GM10248 (cell line): ENCODE results near the gene GOLGA7B.

Source experiments
- CTCF ChIA-PET: fragments of 300-600 bp; sonication (Branson Sonifier 250); formaldehyde crosslinking; extraction: SDS; loops from one replicate; lab custom pipeline; 2021; ENCODE audit warnings: antibody characterized with exemption; lab: Yijun Ruan, JAX
- POLR2A ChIA-PET: fragments of 350-650 bp; sonication (Branson Sonifier 250); formaldehyde crosslinking; extraction: SDS; loops from one replicate; lab custom pipeline; 2020; ENCODE audit warnings: antibody characterized with exemption; lab: Yijun Ruan, JAX
- DNase-seq: peaks from one replicate; pipeline ENCODE4 v3.0.0; 2012; ENCODE audit errors: extremely low spot score
- TF ChIP-seq, protein P1 (sequence below): IDR thresholded peaks from 2 replicates; pipeline ENCODE4 v1.5.1; 2012; ENCODE audit warnings: mild to moderate bottlenecking, low read depth; ENCODE audit errors: extremely low read depth, missing control alignments, control extremely low read depth

The GOLGA7B gene

DNA sequence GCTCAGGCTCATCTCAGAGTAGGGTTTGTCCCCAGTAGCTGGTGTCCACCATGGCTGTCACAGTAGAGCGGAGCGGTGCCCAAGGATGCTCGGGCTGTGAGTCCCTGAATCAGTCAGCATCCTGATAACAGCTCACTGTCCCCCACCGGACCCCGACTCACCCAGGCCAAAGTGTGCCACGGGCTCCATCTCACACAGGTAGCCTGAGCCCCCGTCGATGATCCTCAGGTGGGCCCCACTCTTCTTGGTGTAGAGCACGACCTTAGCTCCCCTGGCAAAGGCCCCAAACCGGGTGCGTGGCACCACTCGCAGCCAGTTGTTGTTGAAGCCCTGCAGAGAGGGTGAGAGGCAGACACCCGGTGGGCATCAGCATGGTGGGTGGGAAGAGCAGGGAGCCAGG, 45.4 kb downstream of the GOLGA7B start:
- TF ChIP-seq, protein P1, sequence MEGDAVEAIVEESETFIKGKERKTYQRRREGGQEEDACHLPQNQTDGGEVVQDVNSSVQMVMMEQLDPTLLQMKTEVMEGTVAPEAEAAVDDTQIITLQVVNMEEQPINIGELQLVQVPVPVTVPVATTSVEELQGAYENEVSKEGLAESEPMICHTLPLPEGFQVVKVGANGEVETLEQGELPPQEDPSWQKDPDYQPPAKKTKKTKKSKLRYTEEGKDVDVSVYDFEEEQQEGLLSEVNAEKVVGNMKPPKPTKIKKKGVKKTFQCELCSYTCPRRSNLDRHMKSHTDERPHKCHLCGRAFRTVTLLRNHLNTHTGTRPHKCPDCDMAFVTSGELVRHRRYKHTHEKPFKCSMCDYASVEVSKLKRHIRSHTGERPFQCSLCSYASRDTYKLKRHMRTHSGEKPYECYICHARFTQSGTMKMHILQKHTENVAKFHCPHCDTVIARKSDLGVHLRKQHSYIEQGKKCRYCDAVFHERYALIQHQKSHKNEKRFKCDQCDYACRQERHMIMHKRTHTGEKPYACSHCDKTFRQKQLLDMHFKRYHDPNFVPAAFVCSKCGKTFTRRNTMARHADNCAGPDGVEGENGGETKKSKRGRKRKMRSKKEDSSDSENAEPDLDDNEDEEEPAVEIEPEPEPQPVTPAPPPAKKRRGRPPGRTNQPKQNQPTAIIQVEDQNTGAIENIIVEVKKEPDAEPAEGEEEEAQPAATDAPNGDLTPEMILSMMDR, result no peak
- ChIA-PET CTCF (interaction anchor here (2.0 kb wide), 1 partner anchor 20 kb away, joined by 6 read pairs; no protein-coding TSS in a partner anchor), POLR2A (interaction anchor here (0.6 kb wide), 1 partner anchor 531 kb away, joined by 3 read pairs; no protein-coding TSS in a partner anchor)
- DNase-seq, result no peak

DNA sequence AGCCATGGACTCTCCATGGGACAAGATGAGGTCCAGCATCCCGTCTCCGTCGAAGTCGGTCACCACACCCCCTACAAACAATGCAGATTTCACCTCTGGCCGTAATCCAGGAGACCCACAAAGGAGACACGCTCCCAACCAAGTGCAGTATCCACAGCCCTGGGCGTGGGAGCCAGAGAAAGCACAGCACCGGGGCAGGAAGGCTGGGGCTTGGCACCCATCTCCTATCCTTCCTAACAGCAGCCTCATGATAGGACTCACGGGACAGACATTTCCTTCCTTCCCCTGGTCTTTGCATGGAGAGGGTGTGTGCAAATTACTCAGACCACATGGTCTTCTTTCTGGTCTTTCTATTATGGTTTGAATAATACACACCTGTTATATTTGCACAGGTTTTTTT, 46.3 kb downstream of the GOLGA7B start:
- TF ChIP-seq, protein P1, result no peak
- CTCF ChIA-PET, result interaction anchor here (2.9 kb wide), 1 partner anchor 19 kb away, joined by 15 read pairs; no protein-coding TSS in a partner anchor
- no peak for DNase-seq
- POLR2A ChIA-PET, result no interaction called here

DNA sequence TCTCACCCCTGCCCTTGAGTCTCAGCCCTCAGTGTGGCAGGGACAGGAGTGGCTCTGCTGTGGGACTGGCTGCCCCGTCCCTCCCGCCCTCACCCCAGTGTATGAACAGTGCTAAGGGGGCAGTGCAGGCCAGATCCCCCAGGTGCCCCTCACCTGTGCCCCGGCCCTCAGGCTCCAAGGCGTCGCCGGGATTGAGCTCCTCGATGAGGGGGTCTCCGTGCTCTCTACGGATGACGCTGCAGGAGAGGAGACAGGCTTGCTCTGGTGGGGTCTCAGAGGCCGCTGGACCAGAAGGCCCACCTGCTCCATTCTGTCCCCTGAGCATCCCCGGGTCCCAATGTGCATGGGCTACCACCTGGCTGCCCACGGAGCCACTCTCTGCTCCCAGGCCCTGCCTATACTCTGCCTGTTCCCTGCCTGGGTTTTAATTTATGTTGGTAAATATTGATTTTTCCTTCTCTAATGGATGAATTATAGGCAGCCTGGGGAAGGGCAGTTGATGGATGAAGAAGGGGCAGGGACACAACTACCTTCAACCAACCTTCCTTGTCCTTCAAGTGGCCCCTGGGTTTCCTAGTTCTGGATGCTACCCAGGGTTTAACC, 47.2 kb downstream of the GOLGA7B start:
- ChIA-PET CTCF (interaction anchor here (2.3 to 2.9 kb wide), 2 partner anchors 18 to 145 kb away, joined by 8 to 15 read pairs; no protein-coding TSS in a partner anchor), POLR2A (no interaction called here)
- TF ChIP-seq, protein P1, result no peak
- no peak for DNase-seq

DNA sequence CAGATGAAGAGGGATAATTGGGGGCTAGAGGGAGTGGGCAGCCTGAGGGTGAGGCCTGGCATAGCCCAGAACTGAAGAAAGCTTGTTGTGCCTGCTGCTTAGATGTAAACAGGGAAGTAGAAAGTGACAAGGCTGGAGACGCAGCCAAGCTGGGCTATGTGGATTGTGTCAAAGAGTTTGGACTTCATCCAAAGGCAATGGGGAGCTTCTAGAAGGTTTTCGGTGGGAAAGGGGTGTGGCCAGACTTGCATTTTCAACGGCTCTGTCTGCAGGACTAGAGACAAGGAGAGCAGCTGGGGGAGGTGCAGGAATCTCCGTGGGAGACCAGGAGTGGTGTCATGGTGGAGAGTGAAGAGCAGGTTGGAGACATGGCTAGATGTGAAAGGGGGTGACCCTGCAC, 48.8 kb downstream of the GOLGA7B start:
- POLR2A ChIA-PET, result no interaction called here
- DNase-seq, result no peak
- CTCF ChIA-PET, result interaction anchor here (1.0 to 2.9 kb wide), 3 partner anchors 17 to 143 kb away, joined by 3 to 15 read pairs (median 8); no protein-coding TSS in a partner anchor

DNA sequence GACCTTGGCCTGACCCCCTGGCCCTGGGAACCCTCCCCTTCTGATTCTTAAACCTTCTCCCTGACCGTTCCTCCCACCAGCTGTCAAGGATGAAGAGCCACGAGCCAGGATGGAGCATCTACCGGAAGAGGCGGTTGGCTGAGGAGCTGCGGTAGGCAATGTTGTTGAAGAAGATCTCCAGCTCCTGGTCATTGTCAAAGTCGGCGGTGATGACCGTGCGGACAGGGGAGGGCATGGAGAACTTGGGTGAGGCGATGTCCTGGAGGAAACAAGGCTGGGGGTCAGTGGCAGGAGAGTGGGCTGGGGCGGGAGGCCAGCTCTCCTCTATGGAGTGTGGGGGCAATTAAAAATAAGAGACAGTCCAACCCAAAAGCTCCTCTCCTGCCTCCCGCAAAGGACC, 51.7 kb downstream of the GOLGA7B start:
- TF ChIP-seq, protein P1, result no peak
- DNase-seq, result no peak
- CTCF ChIA-PET, result interaction anchor here (1.3 to 6.3 kb wide), 3 partner anchors 14 to 141 kb away, joined by 3 to 46 read pairs (median 15); no protein-coding TSS in a partner anchor
- POLR2A ChIA-PET, result no interaction called here

More for the DNA sequence above, 48.8 kb downstream of the GOLGA7B start:
- TF ChIP-seq, protein P1, result no peak

DNA sequence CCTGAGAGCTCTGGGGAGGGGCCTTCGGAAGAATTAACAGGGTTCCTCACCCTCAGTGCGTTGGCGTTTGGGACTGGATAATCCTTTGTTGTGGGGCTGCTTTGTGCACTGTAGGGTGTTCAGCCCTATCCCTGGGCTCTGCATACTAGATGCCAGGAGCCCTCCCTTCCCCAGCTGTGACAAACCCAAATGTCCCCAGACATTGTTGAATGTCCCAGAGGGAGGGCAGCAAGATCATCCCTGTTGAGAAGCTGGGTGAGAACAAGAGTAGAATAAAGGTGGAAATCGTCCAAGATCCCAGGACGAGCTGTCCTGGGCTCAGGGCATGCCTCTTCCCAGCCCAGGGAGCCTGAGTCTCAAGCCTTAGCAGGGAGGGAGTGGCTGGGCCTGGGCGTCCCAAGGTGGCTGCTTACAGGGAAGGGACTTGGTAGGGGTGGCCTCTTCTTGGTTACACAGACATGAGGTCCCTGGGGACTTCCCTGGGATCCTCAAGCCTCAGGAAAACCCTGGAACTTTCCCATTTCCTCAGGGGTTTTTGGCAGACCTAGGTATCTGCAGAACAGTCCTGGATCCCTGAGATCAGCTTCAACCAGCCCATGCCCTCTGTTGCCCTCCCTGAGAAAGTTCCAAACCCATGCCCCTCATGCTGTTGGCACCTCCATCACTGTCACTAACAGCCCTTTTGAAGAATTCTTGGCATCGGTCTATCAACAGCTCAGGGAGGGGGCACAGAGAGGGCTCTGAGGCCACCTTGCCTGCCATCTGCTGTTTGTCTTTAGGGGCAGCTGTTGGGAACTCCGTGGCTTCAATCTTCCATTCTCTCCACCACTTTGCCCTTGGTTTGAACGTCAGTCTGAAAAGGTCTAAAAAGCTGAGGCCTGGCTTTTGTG, 53.7 kb downstream of the GOLGA7B start:
- ChIA-PET CTCF (interaction anchor here (1.0 to 6.3 kb wide), 5 partner anchors 12 to 142 kb away, joined by 3 to 46 read pairs (median 13); no protein-coding TSS in a partner anchor), POLR2A (no interaction called here)
- TF ChIP-seq, protein P1, result no peak
- DNase-seq, result no peak
